ENCODE measurements around the gene EYS. TPM values are rescaled to one million over a fixed set of nuclear protein-coding genes. Genes with fewer than 3 reads are reported as not detected.
A peak's percentile ranks its signal among the peaks of the same experiment; 100 is the strongest.
"Not testable (repeated sequence)": the region's sequence is repeated elsewhere in the genome, so short reads cannot be mapped to it uniquely, and the experiment has no call there.

The EYS gene
- total and polyA plus RNA-seq, 8 donors, result 0.55 to 0.58 TPM; not detected in 6

GRCh38 chr6:63899550-63899949 is 1807.5 kb downstream of the EYS start:
- TF ChIP-seq POLR2AphosphoS5 (IDR thresholded peaks at IDR 0.05), result peak in 1 of 3 donors; percentile 11
- no peak for TF ChIP-seq POLR2A (IDR thresholded peaks at IDR 0.05)
- Histone ChIP-seq H3K9me3 (no peaks in the 10 kb centered on the region), H3K27ac (no peak overlapping the region), H3K4me1 (peaks cover 0 to 14% (median 0%) of the 10 kb centered on the region in 4 donors), H3K4me3 (no peak overlapping the region), H3K36me3 (no peaks in the 10 kb centered on the region), H3K27me3 (no peaks in the 10 kb centered on the region)
- DNase-seq, result no peak
- intact Hi-C loops (cut with DNase I; ENCODE audit: low total_unique reads), result no loop called here

- Histone ChIP-seq H3K9me3 (no peaks in the 10 kb centered on the region), H3K36me3 (no peaks in the 10 kb centered on the region), H3K4me3 (no peak overlapping the region), H3K27me3 (no peaks in the 10 kb centered on the region), H3K27ac (no peak overlapping the region), H3K4me1 (peaks cover 0 to 14% (median 0%) of the 10 kb centered on the region in 4 donors)
- intact Hi-C loops (cut with DNase I; ENCODE audit: low total_unique reads), result no loop called here
- DNase-seq, result no peak
- WGBS, 5 donors, result 77 to 86% (median 84%) methylated on average over 10 of the region's 10 CpGs
- TF ChIP-seq POLR2AphosphoS5 (IDR thresholded peaks at IDR 0.05), result no peak
- TF ChIP-seq EP300 (IDR thresholded peaks at IDR 0.05), result no peak
- no peak for TF ChIP-seq POLR2A (IDR thresholded peaks at IDR 0.05)
- no peak for TF ChIP-seq CTCF (IDR thresholded peaks at IDR 0.05)
Measured at GRCh38 chr6:63897952-63898351, 1809.1 kb downstream of the EYS start.

- no peak overlapping the region for H3K4me3 ChIP-seq
- no peak overlapping the region for H3K27ac ChIP-seq
- H3K4me1 ChIP-seq, result peaks cover 0 to 14% (median 0%) of the 10 kb centered on the region in 4 donors
- TF ChIP-seq POLR2A (IDR thresholded peaks at IDR 0.05), result no peak
- no peak for TF ChIP-seq EP300 (IDR thresholded peaks at IDR 0.05)
- TF ChIP-seq POLR2AphosphoS5 (IDR thresholded peaks at IDR 0.05), result no peak
- TF ChIP-seq CTCF (IDR thresholded peaks at IDR 0.05), result no peak
- intact Hi-C loops (cut with DNase I; ENCODE audit: low total_unique reads), result no loop called here
- no peaks in the 10 kb centered on the region for H3K9me3 ChIP-seq
- H3K27me3 ChIP-seq, result no peaks in the 10 kb centered on the region
- no peak for DNase-seq
- H3K36me3 ChIP-seq, result no peaks in the 10 kb centered on the region
- 92 to 98% (median 96%) methylated on average over 3 of the region's 3 CpGs for WGBS, 5 donors
Measured at GRCh38 chr6:63897459-63897858, 1809.6 kb downstream of the EYS start.

GRCh38 chr6:63888416-63888815 is 1818.6 kb downstream of the EYS start:
- Histone ChIP-seq H3K4me1 (no peaks in the 10 kb centered on the region), H3K4me3 (no peak overlapping the region), H3K27ac (no peak overlapping the region), H3K9me3 (peaks cover 0 to 6% (median 0%) of the 10 kb centered on the region in 4 donors), H3K36me3 (no peaks in the 10 kb centered on the region), H3K27me3 (no peaks in the 10 kb centered on the region)
- intact Hi-C loops (cut with DNase I; ENCODE audit: low total_unique reads), result no loop called here
- no peak for TF ChIP-seq POLR2AphosphoS5 (IDR thresholded peaks at IDR 0.05)
- no peak for TF ChIP-seq EP300 (IDR thresholded peaks at IDR 0.05)
- no peak for TF ChIP-seq POLR2A (IDR thresholded peaks at IDR 0.05)
- TF ChIP-seq CTCF (IDR thresholded peaks at IDR 0.05), result no peak
- WGBS, 5 donors, result 70 to 88% (median 84%) methylated on average over 5 of the region's 5 CpGs
- DNase-seq, result no peak

- H3K36me3 ChIP-seq; H3K27me3 ChIP-seq; H3K27ac ChIP-seq; intact Hi-C loops (cut with DNase I; ENCODE audit: low total_unique reads); DNase-seq; H3K4me1 ChIP-seq; H3K9me3 ChIP-seq; H3K4me3 ChIP-seq: not testable (repeated sequence)
- whole genome bisulfite sequencing, 5 donors, result 17 to 57% (median 50%) methylated on average over 1 of the region's 1 CpG
Measured at GRCh38 chr6:63887804-63888203, 1819.2 kb downstream of the EYS start.

Data from stomach (tissue), 9 donors.